Measurements from ENCODE around the gene DLGAP1. TPM values are rescaled to one million over a fixed set of nuclear protein-coding genes. Genes with fewer than 3 reads are reported as not detected.

The DLGAP1 gene
- total and polyA plus RNA-seq, 2 of the 13 experiments (the other 11 are each of a cell fraction or from before 2014, with no cell fraction given), result 0.01 TPM; not detected in 1

DNA sequence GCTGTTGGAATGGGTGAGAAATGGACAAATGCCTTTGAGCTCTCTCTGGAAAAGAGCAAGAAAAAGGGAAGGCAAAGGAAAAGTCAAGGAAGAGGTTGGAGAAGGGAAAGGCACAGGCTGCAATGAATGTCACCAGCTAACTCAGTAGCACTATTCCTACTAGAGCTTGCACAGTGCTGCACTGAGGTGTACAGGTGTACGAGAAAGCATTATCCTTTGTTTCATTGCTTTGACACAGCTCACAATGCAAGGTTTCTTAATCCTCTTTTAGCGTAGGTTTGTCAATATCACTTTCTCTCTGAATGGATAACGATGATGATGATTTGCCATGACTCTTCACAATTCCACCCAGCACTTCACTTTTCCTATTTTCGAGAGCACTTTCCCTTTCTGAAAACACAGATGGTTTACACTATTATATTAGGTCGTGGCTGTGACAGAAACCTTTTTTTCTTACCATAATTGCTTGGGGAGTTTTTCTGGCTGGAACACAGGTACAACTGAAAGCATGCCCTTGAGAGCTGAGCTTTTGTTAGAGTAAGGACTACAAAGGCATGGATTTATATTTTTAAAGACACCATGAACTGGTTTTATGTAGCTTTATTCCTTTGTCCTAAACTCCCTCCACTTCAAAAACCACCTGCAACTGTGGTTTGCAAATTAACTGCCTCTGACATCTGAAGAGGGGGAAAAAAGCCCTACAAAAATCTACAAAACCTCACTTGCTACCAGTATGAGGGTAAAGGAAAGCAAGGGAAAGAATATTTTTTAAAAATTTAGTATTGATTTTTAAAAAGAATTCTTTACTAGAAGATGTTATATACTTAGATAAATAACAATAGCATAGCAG is 739.7 kb downstream of the DLGAP1 start:
- no peak for DNase-seq (ENCODE audit: low spot score)
- no peaks in the 10 kb centered on the region for H3K79me2 ChIP-seq (ENCODE audit: insufficient read depth, low read length)
- intact Hi-C loops (cut with micrococcal nuclease; ENCODE audit: unreplicated experiment) (no loop called here), in situ Hi-C loops (cut with HindIII; ENCODE audit: extremely low pct_ligation_motif_present, low pct_unique_long_range_greater_than_20kb) (no loop called here)
- H3K27ac ChIP-seq (ENCODE audit: extremely low read length, insufficient read depth, low read length), result no peak overlapping the region
- no peak overlapping the region for H3K9ac ChIP-seq (ENCODE audit: insufficient read depth, low read depth, low read length)
- FAIRE-seq, result no peak
- no peaks in the 10 kb centered on the region; a peak in 1 of 5 replicates for H3K27me3 ChIP-seq (ENCODE audit: control insufficient read depth in 1 of 2, insufficient read depth in 2 of 2, low read length in 2 of 2)
- no peak overlapping the region for H3K4me2 ChIP-seq (ENCODE audit: low read depth, low read length)
- no TSS peak for BruUV-seq (replicated peaks)
- H3K4me1 ChIP-seq (ENCODE audit: insufficient read depth, low read length), result peaks cover 10% of the 10 kb centered on the region
- no peaks in the 10 kb centered on the region for H3K9me3 ChIP-seq (ENCODE audit: low read length)
- no peaks in the 10 kb centered on the region for H3K36me3 ChIP-seq (replicated peaks in 1 of 2; ENCODE audit: control insufficient read depth in 1 of 2, insufficient read depth in 2 of 2, low read length in 2 of 2)
- H2AFZ ChIP-seq (ENCODE audit: low read length), result no peak overlapping the region
- no peak overlapping the region for H3K4me3 ChIP-seq (replicated peaks in 1 of 3; ENCODE audit: insufficient read depth in 1 of 3, low read depth in 2 of 3, low read length in 3 of 3)
- ChIA-PET POLR2A (no interaction called here), CTCF (ENCODE audit: low intra/inter-chr PET ratio, low total read pairs) (no interaction called here)
- no peaks in the 10 kb centered on the region for H4K20me1 ChIP-seq (ENCODE audit: insufficient read depth, low read length)
- ATAC-seq, result no peak
- WGBS (ENCODE audit: low lambda C conversion rate), result 32% methylated on average over 5 of the region's 5 CpGs
- TF ChIP-seq, protein P1, sequence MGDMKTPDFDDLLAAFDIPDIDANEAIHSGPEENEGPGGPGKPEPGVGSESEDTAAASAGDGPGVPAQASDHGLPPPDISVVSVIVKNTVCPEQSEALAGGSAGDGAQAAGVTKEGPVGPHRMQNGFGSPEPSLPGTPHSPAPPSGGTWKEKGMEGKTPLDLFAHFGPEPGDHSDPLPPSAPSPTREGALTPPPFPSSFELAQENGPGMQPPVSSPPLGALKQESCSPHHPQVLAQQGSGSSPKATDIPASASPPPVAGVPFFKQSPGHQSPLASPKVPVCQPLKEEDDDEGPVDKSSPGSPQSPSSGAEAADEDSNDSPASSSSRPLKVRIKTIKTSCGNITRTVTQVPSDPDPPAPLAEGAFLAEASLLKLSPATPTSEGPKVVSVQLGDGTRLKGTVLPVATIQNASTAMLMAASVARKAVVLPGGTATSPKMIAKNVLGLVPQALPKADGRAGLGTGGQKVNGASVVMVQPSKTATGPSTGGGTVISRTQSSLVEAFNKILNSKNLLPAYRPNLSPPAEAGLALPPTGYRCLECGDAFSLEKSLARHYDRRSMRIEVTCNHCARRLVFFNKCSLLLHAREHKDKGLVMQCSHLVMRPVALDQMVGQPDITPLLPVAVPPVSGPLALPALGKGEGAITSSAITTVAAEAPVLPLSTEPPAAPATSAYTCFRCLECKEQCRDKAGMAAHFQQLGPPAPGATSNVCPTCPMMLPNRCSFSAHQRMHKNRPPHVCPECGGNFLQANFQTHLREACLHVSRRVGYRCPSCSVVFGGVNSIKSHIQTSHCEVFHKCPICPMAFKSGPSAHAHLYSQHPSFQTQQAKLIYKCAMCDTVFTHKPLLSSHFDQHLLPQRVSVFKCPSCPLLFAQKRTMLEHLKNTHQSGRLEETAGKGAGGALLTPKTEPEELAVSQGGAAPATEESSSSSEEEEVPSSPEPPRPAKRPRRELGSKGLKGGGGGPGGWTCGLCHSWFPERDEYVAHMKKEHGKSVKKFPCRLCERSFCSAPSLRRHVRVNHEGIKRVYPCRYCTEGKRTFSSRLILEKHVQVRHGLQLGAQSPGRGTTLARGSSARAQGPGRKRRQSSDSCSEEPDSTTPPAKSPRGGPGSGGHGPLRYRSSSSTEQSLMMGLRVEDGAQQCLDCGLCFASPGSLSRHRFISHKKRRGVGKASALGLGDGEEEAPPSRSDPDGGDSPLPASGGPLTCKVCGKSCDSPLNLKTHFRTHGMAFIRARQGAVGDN (CRISPR knock-in tag; IDR thresholded peaks at IDR 0.05), result no peak
- no peak for TF ChIP-seq MYC (CRISPR knock-in tag; IDR thresholded peaks at IDR 0.05; ENCODE audit: borderline replicate concordance)
- no peak for TF ChIP-seq ZNF282 (IDR thresholded peaks at IDR 0.05; ENCODE audit: partially characterized antibody)
- no peak for TF ChIP-seq ZNF24 (IDR thresholded peaks at IDR 0.05)
- TF ChIP-seq MTF1 (CRISPR knock-in tag; IDR thresholded peaks at IDR 0.05), result no peak
- no peak for TF ChIP-seq ATF1 (CRISPR knock-in tag; IDR thresholded peaks at IDR 0.05)
- no peak for TF ChIP-seq TP53 (CRISPR knock-in tag; conservative IDR thresholded peaks at IDR 0.05)
- TF ChIP-seq ZNF232 (CRISPR knock-in tag; IDR thresholded peaks at IDR 0.05; ENCODE audit: borderline replicate concordance), result no peak
- TF ChIP-seq, protein P2, sequence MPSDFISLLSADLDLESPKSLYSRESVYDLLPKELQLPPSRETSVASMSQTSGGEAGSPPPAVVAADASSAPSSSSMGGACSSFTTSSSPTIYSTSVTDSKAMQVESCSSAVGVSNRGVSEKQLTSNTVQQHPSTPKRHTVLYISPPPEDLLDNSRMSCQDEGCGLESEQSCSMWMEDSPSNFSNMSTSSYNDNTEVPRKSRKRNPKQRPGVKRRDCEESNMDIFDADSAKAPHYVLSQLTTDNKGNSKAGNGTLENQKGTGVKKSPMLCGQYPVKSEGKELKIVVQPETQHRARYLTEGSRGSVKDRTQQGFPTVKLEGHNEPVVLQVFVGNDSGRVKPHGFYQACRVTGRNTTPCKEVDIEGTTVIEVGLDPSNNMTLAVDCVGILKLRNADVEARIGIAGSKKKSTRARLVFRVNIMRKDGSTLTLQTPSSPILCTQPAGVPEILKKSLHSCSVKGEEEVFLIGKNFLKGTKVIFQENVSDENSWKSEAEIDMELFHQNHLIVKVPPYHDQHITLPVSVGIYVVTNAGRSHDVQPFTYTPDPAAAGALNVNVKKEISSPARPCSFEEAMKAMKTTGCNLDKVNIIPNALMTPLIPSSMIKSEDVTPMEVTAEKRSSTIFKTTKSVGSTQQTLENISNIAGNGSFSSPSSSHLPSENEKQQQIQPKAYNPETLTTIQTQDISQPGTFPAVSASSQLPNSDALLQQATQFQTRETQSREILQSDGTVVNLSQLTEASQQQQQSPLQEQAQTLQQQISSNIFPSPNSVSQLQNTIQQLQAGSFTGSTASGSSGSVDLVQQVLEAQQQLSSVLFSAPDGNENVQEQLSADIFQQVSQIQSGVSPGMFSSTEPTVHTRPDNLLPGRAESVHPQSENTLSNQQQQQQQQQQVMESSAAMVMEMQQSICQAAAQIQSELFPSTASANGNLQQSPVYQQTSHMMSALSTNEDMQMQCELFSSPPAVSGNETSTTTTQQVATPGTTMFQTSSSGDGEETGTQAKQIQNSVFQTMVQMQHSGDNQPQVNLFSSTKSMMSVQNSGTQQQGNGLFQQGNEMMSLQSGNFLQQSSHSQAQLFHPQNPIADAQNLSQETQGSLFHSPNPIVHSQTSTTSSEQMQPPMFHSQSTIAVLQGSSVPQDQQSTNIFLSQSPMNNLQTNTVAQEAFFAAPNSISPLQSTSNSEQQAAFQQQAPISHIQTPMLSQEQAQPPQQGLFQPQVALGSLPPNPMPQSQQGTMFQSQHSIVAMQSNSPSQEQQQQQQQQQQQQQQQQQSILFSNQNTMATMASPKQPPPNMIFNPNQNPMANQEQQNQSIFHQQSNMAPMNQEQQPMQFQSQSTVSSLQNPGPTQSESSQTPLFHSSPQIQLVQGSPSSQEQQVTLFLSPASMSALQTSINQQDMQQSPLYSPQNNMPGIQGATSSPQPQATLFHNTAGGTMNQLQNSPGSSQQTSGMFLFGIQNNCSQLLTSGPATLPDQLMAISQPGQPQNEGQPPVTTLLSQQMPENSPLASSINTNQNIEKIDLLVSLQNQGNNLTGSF (CRISPR knock-in tag; IDR thresholded peaks at IDR 0.05), result no peak
- TF ChIP-seq ZFP37 (CRISPR knock-in tag; IDR thresholded peaks at IDR 0.05; ENCODE audit: borderline replicate concordance), result no peak
- TF ChIP-seq ZNF468 (CRISPR knock-in tag; IDR thresholded peaks at IDR 0.05), result no peak
- TF ChIP-seq SRY (CRISPR knock-in tag; IDR thresholded peaks at IDR 0.05), result no peak
- TF ChIP-seq, protein P3, sequence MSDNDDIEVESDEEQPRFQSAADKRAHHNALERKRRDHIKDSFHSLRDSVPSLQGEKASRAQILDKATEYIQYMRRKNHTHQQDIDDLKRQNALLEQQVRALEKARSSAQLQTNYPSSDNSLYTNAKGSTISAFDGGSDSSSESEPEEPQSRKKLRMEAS (IDR thresholded peaks at IDR 0.05), result no peak
- TF ChIP-seq YY1 (IDR thresholded peaks at IDR 0.05; ENCODE audit: insufficient read depth, insufficient replicate concordance, low read depth, low read length), result no peak
- TF ChIP-seq FOXP1 (IDR thresholded peaks at IDR 0.05), result no peak
- no peak for TF ChIP-seq FOXP1 (CRISPR knock-in tag; IDR thresholded peaks at IDR 0.05)

All from HepG2 (cell line).